Stimulated activated naive CD8-positive, alpha-beta T cell treated with anti-CD3 and anti-CD28 coated beads, Interleukin-15, Interleukin-2, amounts not matched to agents 100 U/mL and 50 U/mL, for 24 hours (primary cell): ENCODE results near the gene ALG9.

ENCODE experiments used
- ATAC-seq: fragments of 150-1000 bp; cut with Tn5 transposase; one replicate; pipeline ENCODE4 v1.10.0; 2021
- DNase-seq: peaks from one replicate; pipeline ENCODE4 v3.0.0; 2021

ALG9 gene

GRCh38 chr11:111879637-111879960 is 8.2 kb upstream of the ALG9 start:
- no peak for ATAC-seq
- DNase-seq = no peak

GRCh38 chr11:111878849-111879636 is 7.7 kb upstream of the ALG9 start, which contains the start of the genes CFAP68 and FDXACB1:
Gene CFAP68 (plus strand): TSS chr11:111879541. CDS start chr11:111879561, 20 bp downstream.
Gene FDXACB1 (minus strand): TSS chr11:111879165. CDS start chr11:111879132, 33 bp downstream.
- DNase-seq = peak; percentile 93
- ATAC-seq = peak; percentile 93

GRCh38 chr11:111878385-111878848 is 7.0 kb upstream of the ALG9 start:
- DNase-seq = no peak
- no peak for ATAC-seq

- DNase-seq = no peak
- ATAC-seq = no peak
These were observed 346 bp upstream of the ALG9 start for GRCh38 chr11:111871693-111872161.

- DNase-seq = no peak
These were observed 877 bp downstream of the ALG9 start for GRCh38 chr11:111870522-111870885.

GRCh38 chr11:111870113-111870512 is 1.3 kb downstream of the ALG9 start:
- ATAC-seq (no peak), DNase-seq (no peak)

More at GRCh38 chr11:111870522-111870885, 877 bp downstream of the ALG9 start:
- ATAC-seq = peak; percentile 3

GRCh38 chr11:111860257-111860656 is 11.1 kb downstream of the ALG9 start:
- no peak for ATAC-seq
- DNase-seq = no peak

GRCh38 chr11:111855506-111855905 is 15.9 kb downstream of the ALG9 start:
- DNase-seq (no peak), ATAC-seq (no peak)

GRCh38 chr11:111852103-111852502 is 19.3 kb downstream of the ALG9 start:
- DNase-seq (no peak), ATAC-seq (no peak)

- ATAC-seq (no peak), DNase-seq (no peak)
These were observed 19.7 kb downstream of the ALG9 start for GRCh38 chr11:111851636-111852035.

GRCh38 chr11:111851067-111851466 is 20.3 kb downstream of the ALG9 start:
- DNase-seq (no peak), ATAC-seq (no peak)

- DNase-seq = no peak
- ATAC-seq = no peak
These were observed 21.8 kb downstream of the ALG9 start for GRCh38 chr11:111849631-111850030.

GRCh38 chr11:111846636-111847035 is 24.7 kb downstream of the ALG9 start:
- DNase-seq (no peak), ATAC-seq (no peak)

GRCh38 chr11:111846063-111846462 is 25.3 kb downstream of the ALG9 start:
- DNase-seq = no peak

GRCh38 chr11:111845276-111846028 is 25.9 kb downstream of the ALG9 start:
- no peak for DNase-seq

More at GRCh38 chr11:111846063-111846462, 25.3 kb downstream of the ALG9 start:
- ATAC-seq = no peak

GRCh38 chr11:111843661-111844060 is 27.7 kb downstream of the ALG9 start:
- no peak for ATAC-seq
- DNase-seq = no peak

More at GRCh38 chr11:111845276-111846028, 25.9 kb downstream of the ALG9 start:
- ATAC-seq = no peak

GRCh38 chr11:111841370-111842053 is 29.9 kb downstream of the ALG9 start:
- DNase-seq (peak; percentile 89), ATAC-seq (peak; percentile 90)

GRCh38 chr11:111840143-111840542 is 31.2 kb downstream of the ALG9 start:
- ATAC-seq (no peak), DNase-seq (no peak)

- ATAC-seq (no peak), DNase-seq (no peak)
These were observed 33.3 kb downstream of the ALG9 start for GRCh38 chr11:111838054-111838453.

- ATAC-seq (no peak), DNase-seq (no peak)
These were observed 34.0 kb downstream of the ALG9 start for GRCh38 chr11:111837366-111837891.

GRCh38 chr11:111836721-111837120 is 34.7 kb downstream of the ALG9 start:
- DNase-seq (no peak), ATAC-seq (peak; percentile 52)

GRCh38 chr11:111836162-111836561 is 35.2 kb downstream of the ALG9 start:
- no peak for DNase-seq
- no peak for ATAC-seq
